Astrocyte of the cerebellum (primary cell): ENCODE results near the gene INAFM2.

Experiments
- DNase-seq: peaks from one replicate; pipeline ENCODE4 v3.0.0-alpha.2; 2011; ENCODE audit warnings: low read depth
- H3K4me3 ChIP-seq: 2 replicates; pipeline ENCODE4 v1.5.1; 2011; ENCODE audit warnings: mild to moderate bottlenecking, low read depth, low read length, moderate library complexity
- CTCF ChIP-seq: IDR thresholded peaks from 2 replicates; pipeline ENCODE4 v1.5.1; 2012; ENCODE audit warnings: low read length, low read depth, moderate library complexity, mild to moderate bottlenecking; ENCODE audit errors: missing control alignments
- in situ Hi-C: cut with HindIII; loops from 2 replicates; pipeline ENCODE4 v1.10.0; 2017; ENCODE audit warnings: low sequenced_read_pairs

Gene INAFM2

GRCh38 chr15:40282869-40283614 lies 40.5 kb upstream of the INAFM2 start, which contains the start of gene ANKRD63:
TSS of gene ANKRD63 (minus strand) at chr15:40283064. CDS start at chr15:40282586, 478 bp downstream.
- TF ChIP-seq CTCF = no peak
- peak within 1 kb of the TSS; percentile 33 for H3K4me3 ChIP-seq
- in situ Hi-C loops = no loop called here
- DNase-seq = no peak

GRCh38 chr15:40283615-40284300 lies 39.7 kb upstream of the INAFM2 start:
- in situ Hi-C loops = no loop called here
- H3K4me3 ChIP-seq = no peak overlapping the region
- no peak for DNase-seq
- TF ChIP-seq CTCF = no peak

- H3K4me3 ChIP-seq = no peak overlapping the region
- TF ChIP-seq CTCF = no peak
- in situ Hi-C loops = no loop called here
- DNase-seq = no peak
Measured at GRCh38 chr15:40285151-40285550, 38.3 kb upstream of the INAFM2 start.

- DNase-seq = no peak
- no peak for TF ChIP-seq CTCF
- in situ Hi-C loops = no loop called here
- no peak overlapping the region for H3K4me3 ChIP-seq
Measured at GRCh38 chr15:40285554-40286011, 37.9 kb upstream of the INAFM2 start.

GRCh38 chr15:40286061-40286532 lies 37.4 kb upstream of the INAFM2 start:
- no peak for TF ChIP-seq CTCF
- no peak for DNase-seq
- in situ Hi-C loops = no loop called here
- H3K4me3 ChIP-seq = no peak overlapping the region

GRCh38 chr15:40286794-40287193 lies 36.7 kb upstream of the INAFM2 start:
- TF ChIP-seq CTCF = no peak
- no peak for DNase-seq
- in situ Hi-C loops = no loop called here
- no peak overlapping the region for H3K4me3 ChIP-seq
